ENCODE results near the gene BCR. TPM values are rescaled to one million over a fixed set of nuclear protein-coding genes. Genes with fewer than 3 reads are reported as not detected.

The BCR gene
- total and polyA plus RNA-seq, 2 of the 8 experiments (the other 6 are each of a cell fraction or from before 2014, with no cell fraction given) = 66.7 to 130 TPM

DNA sequence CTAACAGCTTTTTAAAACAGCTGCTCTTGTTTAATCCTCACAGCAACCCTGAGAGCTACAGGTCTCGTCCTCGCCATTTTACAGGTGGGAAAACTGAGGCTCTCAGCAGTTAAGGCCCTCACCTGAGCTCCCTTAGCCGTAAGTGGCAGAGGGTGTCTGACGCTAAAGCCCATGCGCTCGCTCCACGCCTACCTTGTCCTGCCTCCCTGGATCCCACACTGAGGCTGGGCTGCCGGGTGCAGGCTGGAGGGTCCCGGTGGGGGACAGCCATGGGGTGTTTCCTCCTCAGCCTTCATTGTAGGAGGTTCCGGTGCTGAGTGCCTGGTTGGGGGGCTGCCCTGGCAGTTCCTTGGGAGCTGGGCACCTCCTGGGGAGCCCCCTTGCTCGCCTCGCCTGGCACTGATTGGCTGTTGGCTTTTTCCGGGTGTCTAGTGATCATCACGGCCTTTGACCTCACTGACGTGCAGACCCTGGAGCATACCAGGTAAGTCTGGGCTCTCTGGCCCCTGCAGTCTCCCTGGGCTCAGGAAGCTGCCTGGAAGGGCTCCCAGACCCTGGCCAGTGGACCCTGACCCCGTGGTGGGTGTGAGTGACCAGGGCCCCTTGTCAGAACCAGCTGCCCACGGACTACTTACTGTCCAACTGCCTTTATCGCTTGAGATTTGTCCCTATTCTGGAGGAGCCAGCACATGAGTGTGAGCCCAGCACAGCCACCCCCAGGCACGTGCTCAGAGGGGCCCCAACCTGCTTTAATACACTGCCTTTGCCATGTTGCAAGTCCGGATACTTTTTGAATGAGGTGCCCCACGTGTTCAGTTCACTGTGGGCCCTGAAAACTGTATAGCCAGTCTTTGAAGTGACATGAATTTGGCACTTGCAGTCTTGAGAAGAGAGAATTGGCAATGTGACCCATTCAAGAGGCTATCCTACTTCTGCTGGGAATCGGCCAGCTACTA is 22.5 kb upstream of the BCR start:
- H3K27ac ChIP-seq (ENCODE audit: low read depth, low read length) = no peak overlapping the region
- no peak overlapping the region for H3K14ac ChIP-seq (ENCODE audit: insufficient read length)
- no peak for FAIRE-seq
- no peak overlapping the region for H3K4me3 ChIP-seq (ENCODE audit: extremely low read depth in 1 of 4, insufficient read depth in 2 of 4, low read depth in 3 of 4, low read length in 4 of 4)
- no peaks in the 10 kb centered on the region for H3K79me2 ChIP-seq (ENCODE audit: control insufficient read depth in 1 of 2, insufficient read depth in 2 of 2, low read length in 2 of 2)
- H3K27me3 ChIP-seq (replicated peaks in 1 of 4; ENCODE audit: control insufficient read depth in 3 of 4, extremely low read depth in 1 of 4, insufficient read depth in 3 of 4, low read length in 3 of 4) = no peaks in the 10 kb centered on the region
- no peak overlapping the region for H2AFZ ChIP-seq (ENCODE audit: low read length)
- H4K5ac ChIP-seq (ENCODE audit: insufficient read length, low read depth, low read length) = no peak overlapping the region
- 0 out of 2 replicates have a peak overlapping the region, but pooled peaks have one; percentile 58 for H2AK5ac ChIP-seq (ENCODE audit: low read depth, low read length)
- no peak overlapping the region for H2BK120ac ChIP-seq (replicated peaks; ENCODE audit: low read depth, low read length)
- no peaks in the 10 kb centered on the region for H3K36me3 ChIP-seq (ENCODE audit: control insufficient read depth in 2 of 4, insufficient read depth in 4 of 4, low read length in 3 of 4)
- peak overlapping the region; percentile 50; the same call in 1 of the 2 replicates for H2BK12ac ChIP-seq (ENCODE audit: low read depth, low read length)
- no peaks in the 10 kb centered on the region for H4K20me1 ChIP-seq (replicated peaks in 1 of 2; ENCODE audit: control insufficient read depth in 1 of 2, insufficient read depth in 2 of 2, low read length in 2 of 2)
- DNase-seq (ENCODE audit: low read depth in 1 of 2, low spot score in 2 of 2) = no peak
- 87% methylated on average over 22 of the region's 22 CpGs; no CpG with 5 or more reads in 1 of the 2 experiments for WGBS, 2 experiments (ENCODE audit: extremely low coverage in 1 of 2, insufficient coverage in 1 of 2, insufficient read length in 1 of 2, insufficient replicate concordance in 2 of 2, low coverage in 1 of 2, low lambda C conversion rate in 2 of 2, missing lambda C conversion rate in 1 of 2)
- ChIA-PET CTCF (ENCODE audit: partially characterized antibody) (interaction anchor here (0.6 to 4.7 kb wide), 31 partner anchors 9 to 201 kb away, joined by 3 to 49 read pairs (median 4); partner anchors contain the start of genes RAB36 and RSPH14), POLR2A (ENCODE audit: partially characterized antibody) (interaction anchor here (0.5 to 2.0 kb wide), 5 partner anchors 12 to 296 kb away, joined by 3 to 6 read pairs (median 3); no protein-coding TSS in a partner anchor)
- H4K8ac ChIP-seq (ENCODE audit: extremely low read depth, insufficient read depth, low read length) = peak overlapping the region; percentile 39
- H3K23ac ChIP-seq (ENCODE audit: insufficient read length) = no peak overlapping the region
- H4K91ac ChIP-seq (replicated peaks; ENCODE audit: insufficient read length, low read length) = peak overlapping the region; percentile 80
- H3K23me2 ChIP-seq (ENCODE audit: low read depth, low read length) = 0 out of 2 replicates have a peak, but pooled peaks cover 2% of the 10 kb centered on the region
- no peaks in the 10 kb centered on the region for H3K79me1 ChIP-seq (ENCODE audit: low read depth, low read length)
- no peak overlapping the region for H2BK5ac ChIP-seq (ENCODE audit: low read depth, low read length)
- H3K9me3 ChIP-seq (ENCODE audit: insufficient read depth in 2 of 2, low read depth in 1 of 2, low read length in 1 of 2) = no peaks in the 10 kb centered on the region
- no peak overlapping the region for H3K9ac ChIP-seq (replicated peaks in 1 of 4; ENCODE audit: extremely low read depth in 1 of 4, low read depth in 3 of 4, low read length in 3 of 4)
- no peak overlapping the region for H3K18ac ChIP-seq (ENCODE audit: extremely low read depth, low read length)
- peak overlapping the region; percentile 88; the same call in 1 of the 2 replicates for H2BK15ac ChIP-seq (ENCODE audit: low read length)
- no peak overlapping the region for H3K56ac ChIP-seq (replicated peaks; ENCODE audit: insufficient read length, low read depth, low read length)
- H2BK20ac ChIP-seq (ENCODE audit: low read length) = no peak overlapping the region
- H3K4ac ChIP-seq (replicated peaks; ENCODE audit: insufficient read length, low read depth, low read length) = no peak overlapping the region
- H3K4me2 ChIP-seq (ENCODE audit: insufficient read depth in 1 of 2, low read depth in 2 of 2, low read length in 2 of 2) = no peak overlapping the region
- peaks cover 0 to 18% (median 7%) of the 10 kb centered on the region in 4 experiments; a peak in 3 of 7 replicates for H3K4me1 ChIP-seq (replicated peaks in 1 of 4; ENCODE audit: control insufficient read depth in 3 of 4, insufficient read depth in 4 of 4, low read length in 3 of 4)
- no peak for TF ChIP-seq RAD21 (IDR thresholded peaks at IDR 0.05 in 1 of 2, conservative IDR thresholded peaks at IDR 0.05 in 1 of 2; ENCODE audit: low read depth in 2 of 2, low read length in 2 of 2)
- no peak for TF ChIP-seq JUND (IDR thresholded peaks at IDR 0.05; ENCODE audit: low read length)
- no peak for TF ChIP-seq PHF8 (conservative IDR thresholded peaks at IDR 0.05; ENCODE audit: low read depth, low read length)
- TF ChIP-seq SP1 (IDR thresholded peaks at IDR 0.05; ENCODE audit: low read depth, low read length) = no peak
- no peak for TF ChIP-seq MAFK (IDR thresholded peaks at IDR 0.05; ENCODE audit: low read depth, low read length)
- TF ChIP-seq NRF1 (IDR thresholded peaks at IDR 0.05; ENCODE audit: low read depth, low read length) = no peak
- TF ChIP-seq GABPA (IDR thresholded peaks at IDR 0.05; ENCODE audit: borderline replicate concordance, insufficient read depth, low read length) = no peak
- TF ChIP-seq SP2 (IDR thresholded peaks at IDR 0.05; ENCODE audit: low read length) = no peak
- no peak for TF ChIP-seq BACH1 (IDR thresholded peaks at IDR 0.05; ENCODE audit: low read length)
- no peak for TF ChIP-seq RBBP5 (IDR thresholded peaks at IDR 0.05; ENCODE audit: borderline replicate concordance, low read depth, low read length)

All from H1 (cell line).